GM18505 (cell line): Measurements from ENCODE around the gene COMP.

Experiments
- ATAC-seq: cut with Tn5 transposase; IDR thresholded peaks from one replicate; pipeline ENCODE4 v1.9.1; 2021; ENCODE audit not compliant: unreplicated experiment
- POLR2A ChIP-seq: IDR thresholded peaks from 4 replicates; pipeline ENCODE4 v1.6.1; 2011; ENCODE audit warnings: borderline replicate concordance; ENCODE audit not compliant: insufficient read depth, insufficient read length; ENCODE audit errors: extremely low read depth

The COMP gene

GRCh38 chr19:18774782-18775444 is 16.2 kb downstream of the COMP start:
- no peak for TF ChIP-seq POLR2A
- ATAC-seq, result no peak

GRCh38 chr19:18774107-18774506 is 17.0 kb downstream of the COMP start:
- no peak for TF ChIP-seq POLR2A
- no peak for ATAC-seq

GRCh38 chr19:18773682-18774081 is 17.4 kb downstream of the COMP start:
- TF ChIP-seq POLR2A, result no peak
- ATAC-seq, result no peak

- no peak for ATAC-seq
- no peak for TF ChIP-seq POLR2A
These were observed 18.2 kb downstream of the COMP start for GRCh38 chr19:18772620-18773587.

- ATAC-seq, result no peak
- no peak for TF ChIP-seq POLR2A
These were observed 19.5 kb downstream of the COMP start for GRCh38 chr19:18771328-18772242.

- no peak for ATAC-seq
- no peak for TF ChIP-seq POLR2A
These were observed 20.3 kb downstream of the COMP start for GRCh38 chr19:18770663-18771327.

GRCh38 chr19:18769989-18770528 is 21.0 kb downstream of the COMP start:
- ATAC-seq, result no peak
- no peak for TF ChIP-seq POLR2A

GRCh38 chr19:18768997-18769891 is 21.9 kb downstream of the COMP start:
- TF ChIP-seq POLR2A, result no peak
- ATAC-seq, result no peak

GRCh38 chr19:18768046-18768771 is 22.9 kb downstream of the COMP start:
- no peak for TF ChIP-seq POLR2A
- no peak for ATAC-seq

- ATAC-seq, result no peak
These were observed 25.9 kb downstream of the COMP start for GRCh38 chr19:18765224-18765623.

GRCh38 chr19:18764591-18765051 is 26.5 kb downstream of the COMP start:
- no peak for ATAC-seq
- TF ChIP-seq POLR2A, result no peak

More at GRCh38 chr19:18765224-18765623, 25.9 kb downstream of the COMP start:
- TF ChIP-seq POLR2A, result no peak
